ENCODE results near the gene PLEKHG4B.
"Not testable (repeated sequence)": the region's sequence is repeated elsewhere in the genome, so short reads cannot be mapped to it uniquely, and the experiment has no call there.

Gene PLEKHG4B

DNA sequence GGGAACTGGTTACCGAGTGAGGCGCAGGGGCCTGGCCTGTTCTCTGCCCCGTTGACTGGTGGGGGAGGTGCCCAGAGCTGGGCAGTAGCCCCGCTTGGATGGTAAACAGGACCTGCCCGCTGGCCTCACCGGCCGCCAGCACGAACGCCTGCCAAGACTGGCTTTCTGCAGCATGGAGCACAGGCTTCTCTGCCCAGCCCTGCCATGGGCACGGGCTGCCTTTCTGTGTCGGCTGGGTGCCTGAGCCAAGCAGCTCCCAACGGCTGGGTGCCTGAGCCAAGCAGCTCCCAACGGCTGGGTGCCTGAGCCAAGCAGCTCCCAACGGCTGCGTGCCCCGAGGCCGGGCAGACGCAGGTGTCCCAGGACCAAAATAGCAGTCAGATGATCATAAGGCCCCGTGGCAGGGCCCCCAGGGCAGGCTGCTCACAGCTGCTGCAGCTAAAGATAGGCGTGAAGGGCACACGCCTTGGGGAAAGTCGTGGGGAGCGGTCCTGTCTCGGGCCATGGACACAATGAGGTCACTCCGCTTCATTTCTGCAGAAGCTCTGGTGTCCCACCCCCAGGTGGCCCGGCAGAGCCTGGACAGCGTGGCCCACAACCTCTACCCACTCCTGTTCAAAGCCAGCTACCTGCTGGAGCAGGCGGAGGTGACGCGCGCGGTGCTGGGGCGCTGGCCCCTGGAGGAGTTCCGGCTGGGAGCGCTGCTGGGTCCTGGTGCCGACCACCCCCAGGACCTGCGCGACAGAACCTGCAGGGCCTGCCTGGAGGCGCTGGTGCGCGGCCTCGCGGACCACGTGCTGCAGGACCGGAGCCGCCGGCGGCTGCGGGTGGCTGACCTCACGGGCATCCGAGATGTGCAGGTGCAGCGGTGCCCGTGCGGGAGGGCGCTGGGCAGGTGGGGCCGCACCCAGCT lies 99.3 kb downstream of the PLEKHG4B start, which contains the start of gene LRRC14B:
Gene LRRC14B, plus strand, starts transcription at position 460 of the 913 bp plus-strand sequence. Its CDS starts 44 bp downstream, at position 504.
- peak; percentile 39 to 63 for DNase-seq

GRCh38 chr5:191949-192690 lies 100.2 kb downstream of the PLEKHG4B start:
- DNase-seq: no peak

DNA sequence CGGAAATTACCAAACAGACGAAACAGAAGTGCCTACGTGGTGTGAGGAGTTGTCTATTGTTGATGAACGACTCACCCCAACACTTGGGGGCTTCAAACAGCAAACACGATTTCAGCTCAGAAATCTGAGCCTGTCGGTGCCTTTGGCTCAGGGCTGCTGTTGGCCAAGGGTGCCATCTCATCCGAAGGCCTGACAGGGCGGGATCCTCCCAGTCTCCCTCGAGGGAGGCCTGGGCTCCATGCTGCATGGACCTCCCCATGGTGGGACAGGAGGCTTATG lies 100.7 kb downstream of the PLEKHG4B start:
- DNase-seq: no peak

DNA sequence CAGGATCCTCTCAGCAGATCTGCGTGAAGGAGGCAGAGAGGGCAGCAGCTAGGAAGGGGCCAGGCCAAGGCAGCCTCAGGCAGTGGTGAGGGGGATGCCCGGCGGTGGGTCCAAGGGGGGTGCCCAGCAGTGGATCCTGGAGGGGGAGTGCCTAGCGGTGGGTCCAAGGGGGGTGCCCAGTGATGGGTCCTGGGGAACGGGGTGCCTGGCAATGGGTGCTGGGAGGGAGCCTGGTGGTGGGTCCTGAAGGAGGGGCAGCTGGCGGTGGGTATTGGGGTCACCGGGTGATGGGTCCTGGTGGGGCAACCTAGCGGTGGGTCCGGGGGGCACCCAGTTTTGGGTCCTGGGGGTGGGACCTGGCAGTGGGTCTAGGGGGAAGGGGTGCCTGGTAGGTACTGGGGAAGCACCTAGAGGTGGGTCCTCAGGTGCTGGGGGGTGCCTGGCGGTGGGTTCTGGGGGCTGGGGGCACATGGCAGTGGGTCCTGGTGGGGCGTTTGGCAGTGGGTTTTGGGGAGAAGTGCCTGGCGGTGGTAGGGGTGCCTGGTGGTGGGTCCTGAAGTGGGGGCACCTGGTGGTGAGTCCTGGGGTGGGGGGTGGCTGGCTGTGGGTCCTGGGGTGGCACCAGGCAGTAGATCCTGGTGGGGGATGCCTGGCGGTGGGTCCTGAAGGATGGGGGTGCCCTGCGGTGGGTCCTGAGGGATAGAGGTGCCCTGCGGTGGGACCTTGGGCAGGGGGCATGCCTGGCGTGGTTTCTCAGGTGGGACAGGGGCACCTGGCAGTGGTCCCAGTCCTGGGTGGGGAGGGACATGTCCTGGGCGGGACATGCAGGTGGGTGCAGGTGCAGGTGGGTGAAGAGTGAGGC lies 101.2 kb downstream of the PLEKHG4B start:
- DNase-seq: no peak

DNA sequence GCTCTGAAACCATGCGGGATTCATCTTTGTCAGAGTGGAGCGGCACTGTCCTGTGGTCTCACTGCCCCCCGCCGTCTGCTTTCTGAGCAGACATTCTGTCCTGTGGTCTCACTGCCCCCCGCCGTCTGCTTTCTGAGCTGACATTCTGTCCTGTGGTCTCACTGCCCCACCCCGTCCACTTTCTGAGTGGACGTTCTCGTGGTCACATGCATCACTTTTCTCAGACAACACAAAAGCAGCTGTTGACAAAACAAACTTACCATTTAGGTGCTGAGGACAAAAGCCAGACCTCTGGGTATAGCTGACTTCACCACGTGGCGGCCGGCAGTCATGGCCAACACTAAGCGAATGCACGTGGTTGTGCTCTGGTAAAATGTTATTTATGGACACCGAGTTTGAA lies 102.1 kb downstream of the PLEKHG4B start:
- no peak for DNase-seq

DNA sequence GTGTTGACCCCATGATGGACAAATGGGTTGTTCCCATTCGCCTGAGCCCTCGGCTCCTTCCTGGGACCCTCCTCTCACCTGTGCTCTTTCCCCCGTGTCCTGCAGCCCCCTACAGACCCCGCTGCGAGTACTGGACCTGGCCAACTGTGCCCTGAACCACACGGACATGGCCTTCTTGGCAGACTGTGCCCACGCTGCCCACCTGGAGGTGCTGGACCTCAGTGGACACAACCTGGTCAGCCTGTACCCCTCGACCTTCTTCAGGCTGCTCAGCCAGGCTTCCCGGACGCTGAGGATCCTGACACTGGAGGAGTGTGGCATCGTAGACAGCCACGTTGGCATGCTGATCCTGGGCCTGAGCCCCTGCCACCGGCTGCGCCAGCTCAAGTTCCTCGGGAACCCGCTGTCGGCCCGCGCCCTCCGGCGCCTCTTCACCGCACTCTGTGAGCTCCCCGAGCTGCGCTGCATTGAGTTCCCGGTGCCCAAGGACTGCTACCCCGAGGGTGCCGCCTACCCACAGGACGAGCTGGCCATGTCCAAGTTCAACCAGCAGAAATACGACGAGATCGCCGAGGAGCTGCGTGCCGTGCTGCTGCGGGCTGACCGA lies 102.7 kb downstream of the PLEKHG4B start:
- no peak for DNase-seq

- DNase-seq: no peak
These were observed 103.6 kb downstream of the PLEKHG4B start for GRCh38 chr5:195401-196160.

DNA sequence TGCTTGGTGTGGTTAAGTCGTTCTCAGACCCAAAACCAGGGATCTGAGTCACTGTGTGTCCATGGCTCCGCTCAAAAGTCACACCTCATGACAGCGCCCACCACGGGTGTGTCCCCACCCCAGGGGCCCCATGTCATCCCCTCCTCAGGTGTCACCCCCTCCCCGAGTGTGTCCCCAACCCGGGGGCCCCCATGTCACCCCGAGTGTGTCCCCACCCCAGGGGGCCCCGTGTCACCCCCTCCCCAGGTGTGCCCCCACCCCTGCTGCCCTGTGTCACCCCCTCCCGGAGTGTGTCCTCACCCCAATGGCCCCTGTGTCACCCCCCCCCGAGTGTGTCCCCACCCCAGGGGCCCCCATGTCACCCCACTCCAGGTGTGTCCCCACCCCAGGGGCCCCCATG lies 104.4 kb downstream of the PLEKHG4B start:
- DNase-seq: no peak

- not testable (repeated sequence) for DNase-seq
These were observed 105.1 kb downstream of the PLEKHG4B start for GRCh38 chr5:197031-197430.

GRCh38 chr5:197892-198489 lies 106.0 kb downstream of the PLEKHG4B start:
- DNase-seq: no peak

DNA sequence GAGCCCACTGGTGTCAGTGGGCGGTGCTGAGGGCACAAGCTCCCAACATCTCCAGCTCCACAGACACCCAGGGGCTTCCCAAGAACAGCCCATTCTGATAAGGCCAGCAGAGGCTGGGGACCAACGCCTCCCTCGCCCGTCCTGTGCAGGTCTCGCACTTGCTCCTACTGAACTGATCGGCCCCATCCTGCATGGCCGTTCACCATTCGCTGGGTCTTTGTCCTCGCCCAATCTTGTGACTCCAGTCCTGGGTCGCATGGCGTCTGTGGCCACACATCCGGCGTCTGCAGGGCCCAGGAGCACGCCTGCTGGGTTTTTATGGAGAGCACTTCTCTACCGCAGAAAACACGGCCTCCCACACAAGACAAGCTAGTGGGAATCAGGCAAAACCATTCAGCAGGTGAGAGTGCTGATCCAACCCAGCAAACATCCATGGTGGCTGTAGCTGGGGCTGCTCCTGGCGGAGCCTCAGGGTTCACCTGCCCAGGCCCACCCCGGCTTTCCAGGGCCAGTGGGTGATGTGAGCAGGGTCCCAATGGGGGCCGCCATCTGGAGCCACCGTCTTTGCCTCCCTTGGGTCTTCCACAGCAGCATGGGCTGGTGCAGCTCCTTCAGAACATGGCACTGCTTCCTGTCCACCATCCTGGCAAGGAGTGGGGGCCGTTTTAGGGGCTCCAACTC lies 106.7 kb downstream of the PLEKHG4B start:
- no peak for DNase-seq

DNA sequence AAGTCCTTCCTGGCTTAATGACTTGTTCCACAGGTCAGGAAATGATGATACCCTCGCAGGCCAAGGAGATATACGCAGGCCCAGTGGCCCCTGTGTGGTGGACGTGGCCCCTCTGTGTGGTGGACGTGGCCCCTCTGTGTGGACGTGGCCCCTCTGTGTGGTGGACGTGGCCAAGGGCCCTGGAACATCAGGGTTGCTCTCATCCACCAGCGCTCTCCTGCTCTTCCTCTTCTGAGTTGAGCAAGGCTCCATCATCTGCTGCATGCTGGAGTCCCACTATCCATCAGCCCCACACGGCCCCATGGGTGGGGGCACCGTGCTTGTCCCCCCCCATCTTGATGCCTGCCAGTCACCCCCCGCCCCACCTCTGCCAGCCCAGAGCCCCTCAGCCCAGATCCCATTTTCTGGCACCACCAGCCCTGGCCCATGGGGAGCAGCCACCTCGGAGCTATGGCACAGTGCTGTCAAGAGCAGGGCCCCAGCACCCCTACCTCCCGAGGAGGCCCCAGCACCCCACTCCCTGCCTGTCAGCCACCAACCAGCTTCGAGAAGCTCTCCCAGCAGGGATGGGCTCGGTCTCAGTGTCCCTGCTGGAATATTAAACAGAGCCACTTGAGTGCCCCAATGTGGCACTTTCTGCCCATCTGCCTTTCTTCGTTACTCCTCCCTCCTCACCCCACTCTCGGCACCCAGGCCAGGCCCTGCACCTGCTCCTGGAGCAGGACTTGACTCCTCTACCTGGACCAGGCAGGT lies 107.4 kb downstream of the PLEKHG4B start:
- no peak for DNase-seq

DNA sequence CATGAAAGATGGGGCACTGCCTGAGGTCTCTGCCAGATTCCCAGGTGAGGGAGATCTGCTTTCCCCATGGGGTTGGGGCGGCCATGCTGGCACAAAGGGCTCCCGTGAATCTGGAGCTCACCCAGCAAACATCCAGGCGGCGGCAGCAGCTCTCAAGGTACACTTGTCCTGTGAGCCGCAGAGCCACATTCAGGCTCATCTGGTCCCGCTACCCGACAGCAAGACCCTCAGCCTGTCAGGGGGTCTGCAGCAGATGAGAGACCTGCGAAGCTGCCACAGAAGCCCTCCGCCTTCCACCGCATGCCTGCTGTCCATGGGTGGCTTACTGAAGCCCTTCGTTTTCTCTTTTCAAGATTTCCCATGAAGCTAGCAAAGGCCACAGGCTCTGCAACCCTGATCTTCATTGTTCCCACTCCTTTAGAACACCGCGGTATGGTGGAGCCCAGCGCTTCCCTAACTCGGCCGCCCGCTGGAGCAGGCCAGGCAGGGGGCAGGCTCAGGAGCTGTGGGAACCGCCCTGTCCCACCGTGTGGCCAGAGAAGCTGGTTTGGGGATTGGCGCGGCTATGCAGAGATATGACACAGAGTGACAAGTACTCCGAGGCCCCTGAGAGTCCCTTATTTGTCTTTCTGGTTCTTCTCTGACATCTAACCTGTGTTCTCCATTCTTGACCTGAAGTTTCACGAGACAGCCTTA lies 108.1 kb downstream of the PLEKHG4B start:
- no peak for DNase-seq

DNA sequence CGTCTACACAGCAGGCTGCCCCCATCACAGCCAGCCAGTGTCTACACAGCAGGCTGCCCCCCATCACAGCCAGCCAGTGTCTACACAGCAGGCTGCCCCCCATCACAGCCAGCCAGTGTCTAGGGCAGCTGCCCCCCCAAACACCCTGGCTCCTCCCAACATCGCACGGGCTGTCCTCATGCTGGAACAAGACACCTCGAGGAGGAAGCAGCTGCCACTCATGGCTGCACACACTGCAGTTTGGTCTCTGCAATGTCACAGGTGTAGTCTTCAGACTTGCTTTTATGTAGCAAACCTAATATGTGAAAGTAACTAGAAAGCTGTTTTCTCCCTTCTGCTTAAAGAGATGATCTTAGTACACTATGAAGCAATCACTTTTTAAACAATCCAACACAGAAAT lies 109.0 kb downstream of the PLEKHG4B start:
- DNase-seq: no peak

GRCh38 chr5:201672-202071 lies 109.7 kb downstream of the PLEKHG4B start:
- no peak for DNase-seq

GRCh38 chr5:203246-203930 lies 111.4 kb downstream of the PLEKHG4B start:
- no peak for DNase-seq

DNA sequence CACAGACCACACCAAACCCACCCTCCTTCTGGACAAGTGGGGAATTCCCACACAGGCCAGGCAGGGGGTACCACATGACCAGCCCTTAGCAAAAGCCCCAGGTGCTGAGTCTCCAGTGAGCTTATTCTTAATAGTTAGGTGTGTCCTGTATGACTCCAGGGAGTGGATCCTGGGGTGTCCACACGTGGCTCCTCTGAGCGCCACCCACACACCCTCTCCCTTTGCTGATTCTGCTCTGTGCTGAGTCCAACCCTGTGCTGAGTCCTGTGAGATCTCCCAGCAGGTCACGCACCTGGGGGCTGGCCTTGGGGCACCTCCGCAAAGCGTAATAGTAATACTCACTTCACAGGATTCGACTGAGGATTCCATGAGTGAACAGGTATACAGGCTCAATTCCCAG lies 112.0 kb downstream of the PLEKHG4B start:
- no peak for DNase-seq

DNA sequence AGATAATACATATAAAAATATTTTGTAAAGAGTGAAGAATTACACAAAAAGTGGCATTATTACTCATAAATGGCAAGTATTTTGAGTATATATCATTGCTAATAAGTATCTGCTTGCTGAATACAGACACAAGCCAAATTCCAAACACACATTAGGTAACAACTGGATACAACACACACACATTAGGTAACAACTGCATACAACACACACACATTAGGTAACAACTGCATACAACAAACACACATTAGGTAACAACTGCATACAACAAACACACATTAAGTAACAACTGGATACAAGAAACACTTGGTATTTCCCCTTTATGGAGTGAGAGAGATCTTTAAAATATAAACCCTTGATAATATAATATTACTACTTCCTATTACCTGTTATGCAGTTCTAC lies 112.5 kb downstream of the PLEKHG4B start:
- DNase-seq: no peak
